ENCODE measurements around the gene TATDN2.

- TF ChIP-seq BHLHE40 (IDR thresholded peaks at IDR 0.05; ENCODE audit: borderline replicate concordance) (no peak), NFRKB (IDR thresholded peaks at IDR 0.05) (peak; percentile 76), FOXA1 (IDR thresholded peaks at IDR 0.05) (no peak), HDGF (IDR thresholded peaks at IDR 0.05; ENCODE audit: borderline replicate concordance) (peak; percentile 93; the same call in 1 of the 2 replicates), SP1 (IDR thresholded peaks at IDR 0.05) (no peak), ZNF384 (IDR thresholded peaks at IDR 0.05) (no peak), LEF1 (IDR thresholded peaks at IDR 0.05; ENCODE audit: borderline replicate concordance) (peak; percentile 86; the same call in 1 of the 2 replicates), ARNT (IDR thresholded peaks at IDR 0.05) (0 out of 2 replicates have a peak, but pooled peaks have one; percentile 34), ELF4 (IDR thresholded peaks at IDR 0.05) (no peak)
Measured at GRCh38 chr3:10248184-10248983, at the start of gene TATDN2.

Measured in HEK293T (cell line).